ENCODE measurements around the gene MORF4L1.
"Not testable (repeated sequence)": the region's sequence is repeated elsewhere in the genome, so short reads cannot be mapped to it uniquely, and the experiment has no call there.

The MORF4L1 gene

GRCh38 chr15:78902281-78903032, 29.8 kb downstream of the MORF4L1 start:
- DNase-seq (ENCODE audit: low spot score): not testable (repeated sequence)

GRCh38 chr15:78904599-78905358, 32.1 kb downstream of the MORF4L1 start:
- DNase-seq (ENCODE audit: low spot score): no peak

GRCh38 chr15:78906316-78906620, 33.6 kb downstream of the MORF4L1 start:
- no peak for DNase-seq (ENCODE audit: low spot score)

- no peak for DNase-seq (ENCODE audit: low spot score)
Measured at GRCh38 chr15:78907577-78907976, 34.9 kb downstream of the MORF4L1 start.

GRCh38 chr15:78909160-78909695, 36.5 kb downstream of the MORF4L1 start:
- no peak for DNase-seq (ENCODE audit: low spot score)

GRCh38 chr15:78909791-78910228, 37.1 kb downstream of the MORF4L1 start:
- peak; percentile 17 for DNase-seq (ENCODE audit: low spot score)

- DNase-seq (ENCODE audit: low spot score): no peak
Measured at GRCh38 chr15:78910271-78910670, 37.6 kb downstream of the MORF4L1 start.

GRCh38 chr15:78912316-78912715, 39.6 kb downstream of the MORF4L1 start:
- no peak for DNase-seq (ENCODE audit: low spot score)

- no peak for DNase-seq (ENCODE audit: low spot score)
Measured at GRCh38 chr15:78913012-78913411, 40.3 kb downstream of the MORF4L1 start.

- DNase-seq (ENCODE audit: low spot score): no peak
Measured at GRCh38 chr15:78914027-78914764, 41.5 kb downstream of the MORF4L1 start.

GRCh38 chr15:78915341-78916087, 42.8 kb downstream of the MORF4L1 start:
- DNase-seq (ENCODE audit: low spot score): no peak

- DNase-seq (ENCODE audit: low spot score): no peak
Measured at GRCh38 chr15:78916088-78916487, 43.4 kb downstream of the MORF4L1 start.

- DNase-seq (ENCODE audit: low spot score): no peak
Measured at GRCh38 chr15:78917888-78918287, 45.2 kb downstream of the MORF4L1 start.

- no peak for DNase-seq (ENCODE audit: low spot score)
Measured at GRCh38 chr15:78921517-78921916, 48.8 kb downstream of the MORF4L1 start.

- DNase-seq (ENCODE audit: low spot score): no peak
Measured at GRCh38 chr15:78921940-78922339, 49.2 kb downstream of the MORF4L1 start.

GRCh38 chr15:78922527-78922926, 49.8 kb downstream of the MORF4L1 start:
- DNase-seq (ENCODE audit: low spot score): no peak

- DNase-seq (ENCODE audit: low spot score): no peak
Measured at GRCh38 chr15:78923015-78923414, 50.3 kb downstream of the MORF4L1 start.

- no peak for DNase-seq (ENCODE audit: low spot score)
Measured at GRCh38 chr15:78923480-78924360, 51.0 kb downstream of the MORF4L1 start.

- no peak for DNase-seq (ENCODE audit: low spot score)
Measured at GRCh38 chr15:78925076-78925624, 52.5 kb downstream of the MORF4L1 start.

GRCh38 chr15:78925956-78926743, 53.5 kb downstream of the MORF4L1 start:
- DNase-seq (ENCODE audit: low spot score): no peak

All from CD4-positive, alpha-beta T cell treated with Interleukin-15 for 4 hours (primary cell).